K562 (cell line): Measurements from ENCODE around the gene DRC1. TPM values are rescaled to one million over a fixed set of nuclear protein-coding genes. Genes with fewer than 3 reads are reported as not detected.
A peak's percentile ranks its signal among the peaks of the same experiment; 100 is the strongest.

ENCODE experiments used
- ATAC-seq: fragments of 200-7000 bp; cut with Tn5 transposase; 3 replicates; pipeline ENCODE4 v1.9.1; 2020; ENCODE audit warnings: moderate library complexity
- BruUV-seq: library from RNA; stranded (reverse); fragments of 400-500 nt; replicated peaks from 2 replicates; lab custom pipeline; 2021; lab: Mats Ljungman, UMichigan
- CTCF ChIA-PET: fragments of 300-600 bp; formaldehyde crosslinking; extraction: SDS; loops from one replicate; lab custom pipeline; 2021; ENCODE audit warnings: low intra/inter-chr PET ratio; lab: Yijun Ruan, JAX
- POLR2A ChIA-PET: fragments of 300-600, 350-650 bp; sonication (Branson Sonifier 250); formaldehyde crosslinking; extraction: SDS; loops from one replicate; lab custom pipeline; 2021; ENCODE audit warnings: antibody characterized with exemption, inconsistent platforms; lab: Yijun Ruan, JAX
- DNase-seq, 4 experiments: peaks; one replicate each; pipeline versions ENCODE4 v3.0.0 to v3.0.0-alpha.2; 2011 to 2018; ENCODE audit warnings: low spot score in 3 of 4, mixed read lengths in 3 of 4; ENCODE audit errors: extremely low read depth in 1 of 4
- FAIRE-seq: peaks from 2 replicates; lab custom pipeline; 2011; peaks lifted over from hg19 to GRCh38; lab: Jason Lieb, UNC
- H2AFZ ChIP-seq: 2 replicates; pipeline ENCODE4 v1.6.0; 2011; ENCODE audit warnings: low read depth, low read length, control low read depth, inconsistent platforms
- H3K27ac ChIP-seq: fragments of 200-600 bp; 3 replicates; pipeline ENCODE4 v1.8.0; 2011; ENCODE audit warnings: low read depth, mild to moderate bottlenecking, control low read depth, inconsistent platforms, low read length, moderate library complexity, mixed read lengths; ENCODE audit errors: extremely low read depth
- H3K27me3 ChIP-seq, 2 experiments: fragments of 300-600 bp in 1 of 2; 2 replicates in 1 of 2; 3 replicates in 1 of 2; pipeline versions ENCODE4 v1.6.0 to v1.8.0; 2011; ENCODE audit warnings: inconsistent platforms in 2 of 2, low read length in 2 of 2, mild to moderate bottlenecking in 1 of 2, mixed read lengths in 1 of 2, moderate library complexity in 1 of 2; ENCODE audit not compliant: control insufficient read depth in 2 of 2, insufficient read depth in 2 of 2
- H3K36me3 ChIP-seq: fragments of 300-600 bp; 3 replicates; pipeline ENCODE4 v1.8.0; 2011; ENCODE audit warnings: mild to moderate bottlenecking, low read length, inconsistent platforms; ENCODE audit not compliant: control insufficient read depth, insufficient read depth
- H3K4me1 ChIP-seq, 2 experiments: fragments of 200-600 bp in 1 of 2; replicated peaks in 1 of 2; 2 replicates in 1 of 2; 3 replicates in 1 of 2; pipeline versions ENCODE4 v1.5.1 to v1.8.0; 2011; ENCODE audit warnings: inconsistent platforms in 2 of 2, low read length in 2 of 2, mild to moderate bottlenecking in 1 of 2, mixed read lengths in 1 of 2, moderate library complexity in 1 of 2; ENCODE audit not compliant: control insufficient read depth in 2 of 2, insufficient read depth in 2 of 2
- H3K4me2 ChIP-seq: 2 replicates; pipeline ENCODE4 v1.6.1; 2011; ENCODE audit warnings: low read length, control low read depth, inconsistent platforms, mixed read lengths; ENCODE audit not compliant: insufficient read depth
- H3K4me3 ChIP-seq: fragments of 200-600 bp; sonication (generic), shearing (Covaris generic); 2 replicates; pipeline ENCODE4 v1.5.1; 2016; ENCODE audit warnings: control low read depth, inconsistent platforms
- H3K79me2 ChIP-seq: fragments of 200-600 bp; 3 replicates; pipeline ENCODE4 v1.8.0; 2011; ENCODE audit warnings: low read length, inconsistent platforms; ENCODE audit not compliant: control insufficient read depth, insufficient read depth
- H3K9ac ChIP-seq, 2 experiments: 2 replicates each; pipeline versions ENCODE4 v1.6.0 to v1.6.1; 2011; ENCODE audit warnings: low read depth in 2 of 2, low read length in 2 of 2, control low read depth in 1 of 2, inconsistent platforms in 1 of 2, mild to moderate bottlenecking in 1 of 2, mixed read lengths in 1 of 2; ENCODE audit not compliant: insufficient read depth in 1 of 2
- H3K9me1 ChIP-seq: one replicate; pipeline ENCODE4 v1.6.0; 2011; ENCODE audit warnings: inconsistent platforms, mild to moderate bottlenecking, low read length, moderate library complexity; ENCODE audit not compliant: control insufficient read depth, insufficient read depth
- H3K9me3 ChIP-seq: replicated peaks from 2 replicates; pipeline ENCODE4 v1.5.1; 2011; ENCODE audit warnings: low read depth, low read length, inconsistent platforms; ENCODE audit not compliant: control insufficient read depth, insufficient read depth
- H4K20me1 ChIP-seq: replicated peaks from 2 replicates; pipeline ENCODE4 v1.6.1; 2011; ENCODE audit warnings: low read length, inconsistent platforms, mixed read lengths; ENCODE audit not compliant: control insufficient read depth, insufficient read depth
- CBFA2T3 ChIP-seq: fragments of 450-650 bp; IDR thresholded peaks from 2 replicates; pipeline ENCODE4 v1.6.1; 2017
- DPF2 ChIP-seq: fragments of 450-650 bp; IDR thresholded peaks from 2 replicates; pipeline ENCODE4 v1.6.1; 2016
- ESRRA ChIP-seq: fragments of 450-650 bp; IDR thresholded peaks from 2 replicates; pipeline ENCODE4 v1.6.1; 2014; ENCODE audit warnings: low read depth, mild to moderate bottlenecking, moderate library complexity, borderline replicate concordance
- EZH2 ChIP-seq: IDR thresholded peaks from 2 replicates; pipeline ENCODE4 v1.6.1; 2012; ENCODE audit warnings: low read depth, mild to moderate bottlenecking, inconsistent platforms, low read length, borderline replicate concordance
- FOXJ2 ChIP-seq: fragments of 200-800 bp; sonication (Bioruptor generic); IDR thresholded peaks from 2 replicates; pipeline ENCODE4 v1.6.1; 2016; ENCODE audit warnings: missing genetic modification characterization, missing compliant biosample characterization
- FOXJ3 ChIP-seq: sonication (generic); formaldehyde crosslinking; IDR thresholded peaks from 2 replicates; pipeline ENCODE4 v1.4.0; 2020; ENCODE audit warnings: mild to moderate bottlenecking, missing genetic modification reagents
- KAT7 ChIP-seq: sonication (generic); formaldehyde crosslinking; IDR thresholded peaks from 2 replicates; pipeline ENCODE4 v1.8.0; 2022; ENCODE audit warnings: missing genetic modification reagents, mild to moderate bottlenecking, borderline replicate concordance
- NFIC ChIP-seq: fragments of 450-650 bp; IDR thresholded peaks from 2 replicates; pipeline ENCODE4 v1.6.1; 2017; ENCODE audit warnings: mild to moderate bottlenecking, inconsistent platforms
- SMC3 ChIP-seq: conservative IDR thresholded peaks from 2 replicates; pipeline ENCODE4 v1.6.1; 2011; ENCODE audit warnings: low read depth, low read length, improper control_type of control experiment; ENCODE audit not compliant: insufficient read depth
- STAT5A ChIP-seq: IDR thresholded peaks from 2 replicates; pipeline ENCODE4 v1.6.1; 2012; ENCODE audit warnings: low read length, inconsistent platforms, borderline replicate concordance
- TCF3 ChIP-seq: sonication (generic); formaldehyde crosslinking; IDR thresholded peaks from 2 replicates; pipeline ENCODE4 v1.4.0; 2020; ENCODE audit warnings: mild to moderate bottlenecking, missing genetic modification reagents
- TEAD4 ChIP-seq, 2 experiments: sonication (generic) in 1 of 2; formaldehyde crosslinking in 1 of 2; IDR thresholded peaks; 2 replicates each; pipeline versions ENCODE4 v1.6.1 to v1.8.0; 2012 to 2022; ENCODE audit warnings: borderline replicate concordance in 1 of 2, inconsistent platforms in 1 of 2, low read length in 1 of 2, mild to moderate bottlenecking in 1 of 2, missing genetic modification reagents in 1 of 2
- ZNF444 ChIP-seq: fragments of 250-450 bp; sonication (Bioruptor Pico); IDR thresholded peaks from 2 replicates; pipeline ENCODE4 v1.4.0; 2020; ENCODE audit warnings: mild to moderate bottlenecking, moderate library complexity
- WGBS: fragments of 100-300 bp; shearing (Covaris generic); methylation state at CpG from one replicate; pipeline ENCODE4 v1.1.6; 2016; ENCODE audit warnings: low coverage, mixed read lengths; ENCODE audit not compliant: insufficient coverage; ENCODE audit errors: missing lambda C conversion rate; 5-methylcytosine and 5-hydroxymethylcytosine counted together
- in situ Hi-C: fragments of 300-500 bp; cut with MboI; formaldehyde crosslinking; loops from 4 replicates; pipeline ENCODE4 v1.15.0; 2018; ENCODE audit warnings: inconsistent platforms, mixed read lengths
- intact Hi-C: fragments of 100-400 bp; cut with micrococcal nuclease; formaldehyde crosslinking; loops from 2 replicates; pipeline ENCODE4 v1.14.2; 2022
- polyA plus RNA-seq, 8 experiments: library from polyadenylated mRNA; depleted of rRNA in 4 of 8; stranded (reverse) in 5 of 8; unstranded in 3 of 8; fragments of >200 nt; fragmentation: Nextera tagmentation in 2 of 8; fragmentation: Illumina TruSeq in 1 of 8; extraction: Ambion mirVana in 2 of 8; extraction: Trizol in 1 of 8; gene quantifications; 2 replicates each; pipeline versions ENCODE4 v1.2.1 to v1.2.3, GENCODE V29; 2011 to 2014; ENCODE audit warnings: inconsistent platforms in 1 of 8, missing spikeins in 1 of 8
- total RNA-seq, 7 experiments: library from RNA; depleted of rRNA in 6 of 7; stranded (reverse); fragments of >200 nt in 6 of 7; fragmentation: Illumina TruSeq in 2 of 7; extraction: Trizol in 2 of 7; gene quantifications; 2 replicates each; pipeline versions ENCODE4 v1.2.1 to v1.2.3, GENCODE V29; 2011 to 2021; ENCODE audit warnings: low replicate concordance in 1 of 7
- TF ChIP-seq, protein P1 (sequence below), 2 experiments: fragments of 450-650 bp in 1 of 2; sonication (generic) in 1 of 2; formaldehyde crosslinking; conservative IDR thresholded peaks; 2 replicates each; pipeline versions ENCODE4 v1.4.0 to v1.8.1; 2020 to 2022; ENCODE audit warnings: mild to moderate bottlenecking in 1 of 2, missing genetic modification reagents in 1 of 2
- TF ChIP-seq, protein P2 (sequence below), 2 experiments: fragments of 450-650 bp; IDR thresholded peaks; 2 replicates each; pipeline ENCODE4 v1.6.1; 2018; ENCODE audit warnings: mild to moderate bottlenecking in 2 of 2, low read depth in 1 of 2; ENCODE audit not compliant: partially characterized antibody in 2 of 2
- TF ChIP-seq, protein P3 (sequence below): fragments of 450-650 bp; formaldehyde crosslinking; conservative IDR thresholded peaks from 2 replicates; pipeline ENCODE4 v1.4.0; 2022; ENCODE audit warnings: mild to moderate bottlenecking, missing genetic modification characterization

The DRC1 gene
- total and polyA plus RNA-seq, 9 of the 15 experiments (the other 6 are each of a cell fraction or from before 2014, with no cell fraction given) = 0.07 to 0.10 TPM; not detected in 7

DNA sequence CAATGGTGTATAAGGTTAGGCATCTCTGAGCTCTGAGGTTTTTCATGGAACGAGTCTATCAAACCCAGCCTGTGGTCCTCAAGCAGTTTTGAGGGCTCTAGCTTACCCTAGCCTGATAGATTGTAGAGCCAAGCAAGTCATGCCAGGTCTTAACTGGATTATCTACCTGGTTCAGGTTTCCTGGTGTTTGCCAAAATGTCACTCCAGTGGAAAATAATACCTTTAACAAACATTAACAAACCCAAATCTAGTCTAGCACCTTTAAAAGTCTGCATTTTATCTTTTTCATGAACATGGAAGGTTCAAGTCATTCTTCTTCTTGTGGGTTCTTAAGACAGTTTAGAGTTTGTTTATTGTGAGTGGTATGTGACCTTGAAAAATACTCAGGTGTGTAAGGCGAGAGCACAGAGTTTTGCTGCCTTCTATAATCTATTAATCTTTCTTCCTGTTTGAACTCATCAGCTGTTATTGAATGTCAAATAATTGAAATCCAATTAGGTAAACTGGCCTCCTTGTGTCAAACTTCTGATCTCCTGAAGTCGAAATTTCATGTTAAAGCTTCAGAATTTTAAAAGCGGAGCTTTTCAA is 41.7 kb upstream of the DRC1 start:
- ChIA-PET POLR2A (interaction anchor here (0.6 to 8.0 kb wide), 3 partner anchors 13 to 52 kb away, joined by 3 to 64 read pairs (median 4); partner anchors contain the start of genes ADGRF3 and SELENOI), CTCF (interaction anchor here (0.6 kb wide), 1 partner anchor 35 kb away, joined by 3 read pairs; no protein-coding TSS in a partner anchor)
- BruUV-seq = no TSS peak
- H3K27me3 ChIP-seq = no peaks in the 10 kb centered on the region
- 0 out of 2 replicates have a peak overlapping the region, but pooled peaks have one; percentile 1 for H3K4me2 ChIP-seq
- DNase-seq (peak in 2 of 4 experiments; percentile 27 to 43), FAIRE-seq (peak; percentile 44), ATAC-seq (no peak)
- no peaks in the 10 kb centered on the region for H3K9me3 ChIP-seq
- WGBS = 63% methylated on average over 4 of the region's 4 CpGs
- peaks cover 98% of the 10 kb centered on the region for H3K79me2 ChIP-seq
- H4K20me1 ChIP-seq = peaks cover 13% of the 10 kb centered on the region; the same call in 1 of the 2 replicates
- H3K9ac ChIP-seq = peak overlapping the region in 1 of 2 experiments; percentile 24; a peak in 2 of 4 replicates
- peaks cover 50% of the 10 kb centered on the region; the same call in 2 of the 3 replicates for H3K36me3 ChIP-seq
- H2AFZ ChIP-seq = no peak overlapping the region
- in situ Hi-C loops = no loop called here
- peak overlapping the region; percentile 29; the same call in 2 of the 3 replicates for H3K27ac ChIP-seq
- H3K4me1 ChIP-seq = peaks cover 17 to 58% of the 10 kb centered on the region in 2 experiments
- intact Hi-C loops = no loop called here
- H3K4me3 ChIP-seq = no peak overlapping the region
- H3K9me1 ChIP-seq = no peaks in the 10 kb centered on the region
- 0 out of 2 replicates have a peak, but pooled peaks have one; percentile 26 for TF ChIP-seq DPF2
- peak; percentile 72 for TF ChIP-seq TEAD4 (IDR thresholded peaks at IDR 0.05; ENCODE audit: low read length)
- no peak for TF ChIP-seq TEAD4 (CRISPR knock-in tag; IDR thresholded peaks at IDR 0.05; ENCODE audit: borderline replicate concordance)
- no peak for TF ChIP-seq EZH2
- TF ChIP-seq SMC3 = no peak
- TF ChIP-seq ESRRA = peak; percentile 11; the same call in 1 of the 2 replicates
- TF ChIP-seq, protein P1, sequence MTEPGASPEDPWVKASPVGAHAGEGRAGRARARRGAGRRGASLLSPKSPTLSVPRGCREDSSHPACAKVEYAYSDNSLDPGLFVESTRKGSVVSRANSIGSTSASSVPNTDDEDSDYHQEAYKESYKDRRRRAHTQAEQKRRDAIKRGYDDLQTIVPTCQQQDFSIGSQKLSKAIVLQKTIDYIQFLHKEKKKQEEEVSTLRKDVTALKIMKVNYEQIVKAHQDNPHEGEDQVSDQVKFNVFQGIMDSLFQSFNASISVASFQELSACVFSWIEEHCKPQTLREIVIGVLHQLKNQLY (CRISPR knock-in tag; conservative IDR thresholded peaks at IDR 0.05) = no peak
- TF ChIP-seq, protein P2, sequence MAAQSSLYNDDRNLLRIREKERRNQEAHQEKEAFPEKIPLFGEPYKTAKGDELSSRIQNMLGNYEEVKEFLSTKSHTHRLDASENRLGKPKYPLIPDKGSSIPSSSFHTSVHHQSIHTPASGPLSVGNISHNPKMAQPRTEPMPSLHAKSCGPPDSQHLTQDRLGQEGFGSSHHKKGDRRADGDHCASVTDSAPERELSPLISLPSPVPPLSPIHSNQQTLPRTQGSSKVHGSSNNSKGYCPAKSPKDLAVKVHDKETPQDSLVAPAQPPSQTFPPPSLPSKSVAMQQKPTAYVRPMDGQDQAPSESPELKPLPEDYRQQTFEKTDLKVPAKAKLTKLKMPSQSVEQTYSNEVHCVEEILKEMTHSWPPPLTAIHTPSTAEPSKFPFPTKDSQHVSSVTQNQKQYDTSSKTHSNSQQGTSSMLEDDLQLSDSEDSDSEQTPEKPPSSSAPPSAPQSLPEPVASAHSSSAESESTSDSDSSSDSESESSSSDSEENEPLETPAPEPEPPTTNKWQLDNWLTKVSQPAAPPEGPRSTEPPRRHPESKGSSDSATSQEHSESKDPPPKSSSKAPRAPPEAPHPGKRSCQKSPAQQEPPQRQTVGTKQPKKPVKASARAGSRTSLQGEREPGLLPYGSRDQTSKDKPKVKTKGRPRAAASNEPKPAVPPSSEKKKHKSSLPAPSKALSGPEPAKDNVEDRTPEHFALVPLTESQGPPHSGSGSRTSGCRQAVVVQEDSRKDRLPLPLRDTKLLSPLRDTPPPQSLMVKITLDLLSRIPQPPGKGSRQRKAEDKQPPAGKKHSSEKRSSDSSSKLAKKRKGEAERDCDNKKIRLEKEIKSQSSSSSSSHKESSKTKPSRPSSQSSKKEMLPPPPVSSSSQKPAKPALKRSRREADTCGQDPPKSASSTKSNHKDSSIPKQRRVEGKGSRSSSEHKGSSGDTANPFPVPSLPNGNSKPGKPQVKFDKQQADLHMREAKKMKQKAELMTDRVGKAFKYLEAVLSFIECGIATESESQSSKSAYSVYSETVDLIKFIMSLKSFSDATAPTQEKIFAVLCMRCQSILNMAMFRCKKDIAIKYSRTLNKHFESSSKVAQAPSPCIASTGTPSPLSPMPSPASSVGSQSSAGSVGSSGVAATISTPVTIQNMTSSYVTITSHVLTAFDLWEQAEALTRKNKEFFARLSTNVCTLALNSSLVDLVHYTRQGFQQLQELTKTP (IDR thresholded peaks at IDR 0.05; ENCODE audit: low read depth in 1 of 2, partially characterized antibody in 2 of 2) = no peak
- peak; percentile 49; the same call in 1 of the 2 replicates for TF ChIP-seq STAT5A
- TF ChIP-seq CBFA2T3 = peak; percentile 79
- no peak for TF ChIP-seq ZNF444 (CRISPR knock-in tag)
- TF ChIP-seq FOXJ2 = no peak
- TF ChIP-seq FOXJ3 (CRISPR knock-in tag) = no peak
- TF ChIP-seq NFIC = peak; percentile 42
- peak; percentile 69 for TF ChIP-seq TCF3 (CRISPR knock-in tag)
- no peak for TF ChIP-seq KAT7 (CRISPR knock-in tag)
- TF ChIP-seq, protein P3, sequence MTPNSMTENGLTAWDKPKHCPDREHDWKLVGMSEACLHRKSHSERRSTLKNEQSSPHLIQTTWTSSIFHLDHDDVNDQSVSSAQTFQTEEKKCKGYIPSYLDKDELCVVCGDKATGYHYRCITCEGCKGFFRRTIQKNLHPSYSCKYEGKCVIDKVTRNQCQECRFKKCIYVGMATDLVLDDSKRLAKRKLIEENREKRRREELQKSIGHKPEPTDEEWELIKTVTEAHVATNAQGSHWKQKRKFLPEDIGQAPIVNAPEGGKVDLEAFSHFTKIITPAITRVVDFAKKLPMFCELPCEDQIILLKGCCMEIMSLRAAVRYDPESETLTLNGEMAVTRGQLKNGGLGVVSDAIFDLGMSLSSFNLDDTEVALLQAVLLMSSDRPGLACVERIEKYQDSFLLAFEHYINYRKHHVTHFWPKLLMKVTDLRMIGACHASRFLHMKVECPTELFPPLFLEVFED = no peak
